Left ventricle myocardium inferior (tissue), 1 donor: Measurements from ENCODE around the gene FAM107B. TPM values are rescaled to one million over a fixed set of nuclear protein-coding genes. Genes with fewer than 3 reads are reported as not detected.
A peak's percentile ranks its signal among the peaks of the same experiment; 100 is the strongest.

Experiments
- DNase-seq: peaks from one replicate; pipeline ENCODE4 v3.0.0-alpha.2; 2020
- H3K27ac ChIP-seq: fragments of 200-600 bp; replicated peaks from 2 replicates; pipeline ENCODE4 v1.8.0; 2021
- H3K27me3 ChIP-seq: fragments of 200-600 bp; 2 replicates; pipeline ENCODE4 v1.8.0; 2021; ENCODE audit warnings: low read depth
- H3K36me3 ChIP-seq: fragments of 200-600 bp; 2 replicates; pipeline ENCODE4 v1.8.0; 2021
- H3K4me1 ChIP-seq: fragments of 200-600 bp; 2 replicates; pipeline ENCODE4 v1.8.0; 2021
- H3K4me3 ChIP-seq: fragments of 200-600 bp; 2 replicates; pipeline ENCODE4 v1.8.0; 2021; ENCODE audit warnings: mild to moderate bottlenecking, moderate library complexity
- H3K9me3 ChIP-seq: fragments of 200-600 bp; replicated peaks from 2 replicates; pipeline ENCODE4 v1.8.0; 2021
- intact Hi-C: fragments of 100-400 bp; cut with micrococcal nuclease; formaldehyde crosslinking; loops from one replicate; pipeline ENCODE4 v1.11.0; 2022
- total RNA-seq: library from RNA; stranded (reverse); fragmentation: NEBNext Ultra II Directional; extraction: Animal tissue kit (Norgen Biotek cat#: 25700); gene quantifications from one replicate; pipeline ENCODE4 v1.2.1, GENCODE V29; 2021
- TF ChIP-seq, protein P1 (sequence below): fragments of 200-600 bp; IDR thresholded peaks from 2 replicates; pipeline ENCODE4 v1.8.0; 2021; ENCODE audit warnings: antibody characterized with exemption, mild to moderate bottlenecking, borderline replicate concordance
- donor health status: DM: no; HTN: yes; CAD: no; lungs with severe emphysema.

The FAM107B gene
- total RNA-seq, 1 donor from 2014 or later = 4.7 TPM

DNA sequence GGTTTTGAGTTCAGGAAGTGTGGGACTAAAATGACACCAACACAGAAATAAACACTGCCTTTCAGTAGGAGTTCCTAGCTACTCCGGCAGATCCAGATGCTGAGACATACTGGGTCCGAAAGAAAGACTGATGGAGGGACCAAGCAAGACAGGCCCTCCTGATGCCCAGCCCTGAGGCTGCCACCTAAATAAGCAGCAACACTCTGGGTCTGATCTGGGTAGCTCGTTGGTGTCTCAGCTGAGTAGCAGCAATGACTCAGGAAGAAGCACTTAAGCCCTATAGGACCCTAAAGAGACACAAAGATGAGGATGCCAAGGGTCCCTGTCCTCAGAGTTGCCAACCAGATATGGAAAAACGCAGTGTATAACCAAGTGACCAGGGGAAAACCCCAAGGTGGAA is 190.7 kb downstream of the FAM107B start:
- intact Hi-C loops = no loop called here
- TF ChIP-seq, protein P1, sequence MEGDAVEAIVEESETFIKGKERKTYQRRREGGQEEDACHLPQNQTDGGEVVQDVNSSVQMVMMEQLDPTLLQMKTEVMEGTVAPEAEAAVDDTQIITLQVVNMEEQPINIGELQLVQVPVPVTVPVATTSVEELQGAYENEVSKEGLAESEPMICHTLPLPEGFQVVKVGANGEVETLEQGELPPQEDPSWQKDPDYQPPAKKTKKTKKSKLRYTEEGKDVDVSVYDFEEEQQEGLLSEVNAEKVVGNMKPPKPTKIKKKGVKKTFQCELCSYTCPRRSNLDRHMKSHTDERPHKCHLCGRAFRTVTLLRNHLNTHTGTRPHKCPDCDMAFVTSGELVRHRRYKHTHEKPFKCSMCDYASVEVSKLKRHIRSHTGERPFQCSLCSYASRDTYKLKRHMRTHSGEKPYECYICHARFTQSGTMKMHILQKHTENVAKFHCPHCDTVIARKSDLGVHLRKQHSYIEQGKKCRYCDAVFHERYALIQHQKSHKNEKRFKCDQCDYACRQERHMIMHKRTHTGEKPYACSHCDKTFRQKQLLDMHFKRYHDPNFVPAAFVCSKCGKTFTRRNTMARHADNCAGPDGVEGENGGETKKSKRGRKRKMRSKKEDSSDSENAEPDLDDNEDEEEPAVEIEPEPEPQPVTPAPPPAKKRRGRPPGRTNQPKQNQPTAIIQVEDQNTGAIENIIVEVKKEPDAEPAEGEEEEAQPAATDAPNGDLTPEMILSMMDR = no peak
- no peak for DNase-seq
- no peaks in the 10 kb centered on the region for H3K36me3 ChIP-seq
- H3K4me3 ChIP-seq = no peak overlapping the region
- peaks cover 11% of the 10 kb centered on the region for H3K4me1 ChIP-seq
- no peaks in the 10 kb centered on the region for H3K9me3 ChIP-seq
- no peaks in the 10 kb centered on the region for H3K27me3 ChIP-seq
- no peak overlapping the region for H3K27ac ChIP-seq

DNA sequence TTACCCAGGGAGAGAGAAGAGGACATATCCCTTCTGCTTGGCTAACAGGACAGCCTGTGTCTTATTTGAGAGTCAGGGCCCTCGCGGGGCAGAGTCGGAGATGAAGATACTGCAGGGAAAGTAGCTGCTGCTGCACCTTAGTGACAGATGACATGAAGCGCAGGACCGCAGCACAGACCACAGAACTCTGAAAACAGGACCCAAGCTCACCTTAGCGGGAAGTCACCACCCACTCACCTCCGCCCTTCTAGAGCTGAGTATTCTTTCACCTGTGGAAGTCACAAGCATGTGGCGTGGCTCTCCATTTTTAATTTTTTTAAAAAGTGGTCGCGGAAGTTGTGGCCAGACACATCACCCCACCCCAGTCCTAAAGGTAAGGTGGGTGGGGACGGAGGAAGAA is 191.4 kb downstream of the FAM107B start:
- H3K4me1 ChIP-seq = peaks cover 13% of the 10 kb centered on the region
- H3K27ac ChIP-seq = no peak overlapping the region
- intact Hi-C loops = no loop called here
- DNase-seq = no peak
- H3K4me3 ChIP-seq = no peak overlapping the region
- TF ChIP-seq, protein P1 = no peak
- no peaks in the 10 kb centered on the region for H3K27me3 ChIP-seq
- no peaks in the 10 kb centered on the region for H3K9me3 ChIP-seq
- H3K36me3 ChIP-seq = no peaks in the 10 kb centered on the region

DNA sequence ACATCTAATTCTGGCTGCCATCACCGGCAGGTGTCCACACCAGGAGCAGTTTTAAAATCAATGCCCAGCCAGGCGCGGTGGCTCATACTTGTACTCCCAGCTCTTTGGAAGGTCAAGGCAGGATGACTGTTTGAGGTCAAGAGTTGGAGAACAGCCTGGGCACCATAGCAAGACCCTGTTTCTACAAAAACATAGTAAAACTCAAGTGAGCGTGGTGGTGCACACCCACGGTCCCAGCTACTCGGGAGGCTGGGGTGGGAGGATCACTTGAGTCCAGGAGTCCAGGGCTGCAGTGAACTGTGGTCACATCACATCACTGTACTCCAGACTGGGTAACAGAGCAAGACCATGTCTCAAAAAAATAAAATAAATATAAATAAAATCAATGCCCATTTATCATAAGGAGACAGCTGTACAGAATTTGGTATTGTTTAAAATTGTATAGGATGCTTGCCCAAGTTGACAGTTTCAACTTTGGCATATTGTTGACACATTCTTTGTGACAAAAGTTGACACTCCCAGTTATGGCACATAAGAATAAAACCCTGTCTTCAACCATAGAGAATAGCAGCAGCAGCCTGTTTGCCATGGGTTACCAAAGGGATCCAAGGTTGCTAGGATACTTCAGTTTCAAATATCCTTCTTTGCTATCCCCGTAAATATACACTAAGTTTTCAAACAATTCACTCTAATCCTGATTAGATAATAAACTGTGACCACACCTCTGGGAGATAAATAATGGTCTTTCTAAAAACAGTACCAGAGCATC is 193.0 kb downstream of the FAM107B start:
- Histone ChIP-seq H3K4me3 (no peak overlapping the region), H3K9me3 (no peaks in the 10 kb centered on the region), H3K27me3 (no peaks in the 10 kb centered on the region), H3K27ac (no peak overlapping the region), H3K4me1 (peaks cover 14% of the 10 kb centered on the region), H3K36me3 (no peaks in the 10 kb centered on the region)
- intact Hi-C loops = no loop called here
- no peak for DNase-seq
- TF ChIP-seq, protein P1 = no peak

DNA sequence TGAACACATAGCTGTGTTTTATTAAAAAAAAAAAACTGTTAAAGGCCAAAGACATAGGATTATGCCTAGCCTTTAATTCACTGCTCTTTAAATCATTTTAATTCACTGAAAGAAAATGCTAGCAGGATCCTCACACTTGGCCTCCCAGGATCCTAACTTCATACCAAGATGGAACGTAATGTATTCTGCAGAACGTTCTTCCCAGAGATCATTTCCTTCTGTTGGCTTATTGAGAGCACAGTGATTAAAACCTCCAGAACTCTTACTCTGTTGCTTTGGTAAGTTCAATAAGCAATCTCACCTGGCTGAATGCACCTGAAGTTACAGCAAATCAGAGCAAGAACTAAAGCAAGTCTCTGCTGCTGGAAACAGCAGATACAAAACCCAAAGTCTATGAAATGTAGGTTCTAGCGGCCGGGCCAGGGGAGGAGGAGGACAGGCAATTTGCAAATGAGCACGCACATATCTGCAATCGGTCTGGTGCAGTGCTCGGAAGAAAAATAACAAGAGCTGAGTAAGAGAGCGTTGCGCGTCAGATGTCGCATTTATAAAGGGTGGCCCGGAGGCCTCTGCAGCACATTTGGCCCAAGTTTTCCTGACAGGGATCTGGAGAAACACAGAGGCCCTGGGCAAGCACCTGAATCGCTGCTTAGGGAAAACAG is 193.9 kb downstream of the FAM107B start:
- no peak overlapping the region for H3K27ac ChIP-seq
- TF ChIP-seq, protein P1 = no peak
- intact Hi-C loops = no loop called here
- DNase-seq = no peak
- H3K27me3 ChIP-seq = no peaks in the 10 kb centered on the region
- no peak overlapping the region for H3K4me3 ChIP-seq
- no peaks in the 10 kb centered on the region for H3K36me3 ChIP-seq
- H3K9me3 ChIP-seq = no peaks in the 10 kb centered on the region
- H3K4me1 ChIP-seq = peaks cover 14% of the 10 kb centered on the region

DNA sequence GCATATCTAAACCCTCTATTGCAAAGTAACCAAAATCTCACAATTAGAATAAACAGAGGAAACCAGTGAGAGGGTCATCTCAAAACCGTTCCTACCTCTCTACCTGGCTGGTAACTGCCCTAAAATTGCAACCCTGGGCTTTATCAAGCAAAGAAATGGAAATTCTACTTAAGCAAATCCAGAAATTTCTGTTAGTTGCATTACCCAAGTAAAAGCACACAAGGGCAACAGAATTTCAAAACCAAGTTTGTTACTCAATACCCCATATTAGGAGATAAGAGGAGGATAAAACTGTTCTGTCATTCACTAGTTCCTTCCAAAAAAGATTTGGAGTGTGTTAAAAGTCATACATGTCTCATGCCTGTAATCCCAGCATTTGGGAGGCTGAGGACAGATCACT is 195.3 kb downstream of the FAM107B start:
- TF ChIP-seq, protein P1 = no peak
- intact Hi-C loops = no loop called here
- Histone ChIP-seq H3K4me1 (peaks cover 14% of the 10 kb centered on the region), H3K4me3 (no peak overlapping the region), H3K27ac (peak overlapping the region; percentile 52), H3K9me3 (no peaks in the 10 kb centered on the region), H3K27me3 (no peaks in the 10 kb centered on the region), H3K36me3 (no peaks in the 10 kb centered on the region)
- DNase-seq = no peak
